SK-N-SH (cell line): ENCODE data around the gene RCAN1. TPM values are rescaled to one million over a fixed set of nuclear protein-coding genes. Genes with fewer than 3 reads are reported as not detected.

ENCODE experiments used
- CTCF ChIA-PET: fragments of 300-600, 350-600 bp; formaldehyde crosslinking; extraction: SDS; loops from one replicate; lab custom pipeline; 2021; lab: Yijun Ruan, JAX
- POLR2A ChIA-PET: fragments of 350-600 bp; sonication (Branson Sonifier 250); formaldehyde crosslinking; extraction: SDS; loops from one replicate; lab custom pipeline; 2020; ENCODE audit warnings: antibody characterized with exemption, inconsistent platforms; lab: Yijun Ruan, JAX
- DNase-seq: peaks from one replicate; pipeline ENCODE4 v3.0.0; 2012
- H2AFZ ChIP-seq: fragments of 200-600 bp; sonication (generic); 2 replicates; pipeline ENCODE4 v1.8.1; 2016; ENCODE audit warnings: antibody characterized with exemption, mild to moderate bottlenecking, low read depth
- H3F3A ChIP-seq: fragments of 200-600 bp; sonication (generic); replicated peaks from 2 replicates; pipeline ENCODE3; 2016; ENCODE audit warnings: antibody characterized with exemption, mild to moderate bottlenecking; ENCODE audit not compliant: insufficient read depth
- H3K27ac ChIP-seq, 2 experiments: fragments of 200-500 bp in 1 of 2; fragments of 200-600 bp in 1 of 2; sonication (Bioruptor generic) in 1 of 2; sonication (generic), shearing (Covaris generic) in 1 of 2; 2 replicates each; pipeline versions ENCODE4 v1.5.1 to v1.6.1; 2014 to 2016; ENCODE audit warnings: low read depth in 2 of 2, inconsistent platforms in 1 of 2, low read length in 1 of 2, mild to moderate bottlenecking in 1 of 2, mixed read lengths in 1 of 2
- H3K27me3 ChIP-seq: fragments of 200-600 bp; sonication (generic), shearing (Covaris generic); 2 replicates; pipeline ENCODE4 v1.6.1; 2016; ENCODE audit warnings: mixed run types; ENCODE audit not compliant: insufficient read depth
- H3K36me3 ChIP-seq, 2 experiments: fragments of 200-500 bp in 1 of 2; fragments of 200-600 bp in 1 of 2; sonication (Bioruptor generic) in 1 of 2; sonication (generic) in 1 of 2; replicated peaks in 1 of 2; 2 replicates each; pipeline versions ENCODE3 to v1.5.1; 2014 to 2016; ENCODE audit warnings: low read length in 1 of 2, mild to moderate bottlenecking in 1 of 2; ENCODE audit not compliant: insufficient read depth in 2 of 2, control insufficient read depth in 1 of 2
- H3K4me1 ChIP-seq, 2 experiments: fragments of 200-500 bp in 1 of 2; fragments of 200-600 bp in 1 of 2; sonication (Bioruptor generic) in 1 of 2; sonication (generic), shearing (Covaris generic) in 1 of 2; 2 replicates each; pipeline versions ENCODE4 v1.5.1 to v1.6.1; 2014 to 2016; ENCODE audit warnings: low read depth in 1 of 2, low read length in 1 of 2, mixed run types in 1 of 2; ENCODE audit not compliant: insufficient read depth in 2 of 2, control insufficient read depth in 1 of 2
- H3K4me2 ChIP-seq: fragments of 200-600 bp; sonication (generic), shearing (Covaris generic); 2 replicates; pipeline ENCODE4 v1.6.1; 2017; ENCODE audit warnings: mixed run types
- H3K4me3 ChIP-seq, 2 experiments: fragments of 200-500 bp in 1 of 2; fragments of 200-600 bp in 1 of 2; sonication (Bioruptor generic) in 1 of 2; sonication (generic), shearing (Covaris generic) in 1 of 2; 2 replicates each; pipeline versions ENCODE4 v1.5.1 to v1.8.1; 2014 to 2016; ENCODE audit warnings: low read depth in 2 of 2, inconsistent platforms in 1 of 2, low read length in 1 of 2, mild to moderate bottlenecking in 1 of 2, mixed read lengths in 1 of 2, moderate library complexity in 1 of 2
- H3K79me2 ChIP-seq: fragments of 200-600 bp; sonication (generic); 2 replicates; pipeline ENCODE4 v1.8.1; 2017; ENCODE audit warnings: mild to moderate bottlenecking; ENCODE audit not compliant: insufficient read depth
- H3K9ac ChIP-seq: fragments of 200-600 bp; sonication (generic); 2 replicates; pipeline ENCODE4 v1.6.1; 2017; ENCODE audit warnings: mixed run types
- H3K9me2 ChIP-seq: fragments of 200-600 bp; sonication (generic); 2 replicates; pipeline ENCODE4 v1.6.1; 2017; ENCODE audit warnings: mixed run types
- H3K9me3 ChIP-seq: fragments of 200-600 bp; sonication (generic); 2 replicates; pipeline ENCODE4 v1.6.1; 2017; ENCODE audit warnings: mixed run types, mild to moderate bottlenecking, moderate library complexity
- H4K20me1 ChIP-seq: fragments of 200-600 bp; sonication (generic); 2 replicates; pipeline ENCODE4 v1.6.1; 2017; ENCODE audit warnings: mild to moderate bottlenecking, mixed run types; ENCODE audit not compliant: insufficient read depth
- EP300 ChIP-seq, 2 experiments: IDR thresholded peaks; 2 replicates each; pipeline versions ENCODE4 v1.4.0 to v1.6.1; 2012; ENCODE audit warnings: borderline replicate concordance in 1 of 2, low read depth in 1 of 2, low read length in 1 of 2
- FOSL2 ChIP-seq: IDR thresholded peaks from 2 replicates; pipeline ENCODE4 v1.4.0; 2012; ENCODE audit warnings: low read depth, mild to moderate bottlenecking, moderate library complexity, borderline replicate concordance
- FOXM1 ChIP-seq: IDR thresholded peaks from 2 replicates; pipeline ENCODE4 v1.4.0; 2012; ENCODE audit warnings: low read depth, mild to moderate bottlenecking
- GABPA ChIP-seq: IDR thresholded peaks from 2 replicates; pipeline ENCODE4 v1.4.0; 2012; ENCODE audit warnings: low read depth, mild to moderate bottlenecking
- NRF1 ChIP-seq: IDR thresholded peaks from 2 replicates; pipeline ENCODE4 v1.6.1; 2012; ENCODE audit warnings: low read depth, mild to moderate bottlenecking, low read length
- PBX3 ChIP-seq: IDR thresholded peaks from 2 replicates; pipeline ENCODE4; 2012
- RAD21 ChIP-seq: IDR thresholded peaks from 2 replicates; pipeline ENCODE4 v1.6.1; 2012; ENCODE audit warnings: mild to moderate bottlenecking, low read length
- RCOR1 ChIP-seq: fragments of 150-350 bp; IDR thresholded peaks from 2 replicates; pipeline ENCODE4 v1.6.1; 2017; ENCODE audit warnings: antibody characterized with exemption, low read length
- RXRA ChIP-seq: IDR thresholded peaks from 2 replicates; pipeline ENCODE4 v1.4.0; 2012; ENCODE audit warnings: low read depth, mild to moderate bottlenecking, borderline replicate concordance
- SMC3 ChIP-seq: IDR thresholded peaks from 2 replicates; pipeline ENCODE4 v1.6.1; 2012; ENCODE audit warnings: low read depth, low read length, improper control_type of control experiment
- TAF1 ChIP-seq: IDR thresholded peaks from 2 replicates; pipeline ENCODE4 v1.6.1; 2012; ENCODE audit warnings: low read depth, mild to moderate bottlenecking, low read length, moderate library complexity, borderline replicate concordance
- WGBS: methylation state at CpG from one replicate; pipeline ENCODE4 v1.1.6; 2017; ENCODE audit warnings: low lambda C conversion rate; 5-methylcytosine and 5-hydroxymethylcytosine counted together
- polyA plus RNA-seq, 3 experiments: library from polyadenylated mRNA; depleted of rRNA; stranded (reverse); fragments of >200 nt; gene quantifications; 2 replicates each; pipeline ENCODE4 v1.2.3, GENCODE V29; 2012
- TF ChIP-seq, protein P1 (sequence below): fragments of 150-350 bp; IDR thresholded peaks from 2 replicates; pipeline ENCODE4 v1.6.1; 2017; ENCODE audit warnings: antibody characterized with exemption, low read length, low read depth, borderline replicate concordance
- TF ChIP-seq, protein P2 (sequence below): IDR thresholded peaks from 2 replicates; pipeline ENCODE4 v1.4.0; 2012; ENCODE audit warnings: low read depth
- TF ChIP-seq, protein P3 (sequence below): IDR thresholded peaks from 2 replicates; pipeline ENCODE4 v1.6.1; 2012; ENCODE audit warnings: mild to moderate bottlenecking, low read depth, low read length, moderate library complexity

The RCAN1 gene
- polyA plus RNA-seq, 1 of the 3 experiments (the other 2 are of a cell fraction) = 16.7 TPM

DNA sequence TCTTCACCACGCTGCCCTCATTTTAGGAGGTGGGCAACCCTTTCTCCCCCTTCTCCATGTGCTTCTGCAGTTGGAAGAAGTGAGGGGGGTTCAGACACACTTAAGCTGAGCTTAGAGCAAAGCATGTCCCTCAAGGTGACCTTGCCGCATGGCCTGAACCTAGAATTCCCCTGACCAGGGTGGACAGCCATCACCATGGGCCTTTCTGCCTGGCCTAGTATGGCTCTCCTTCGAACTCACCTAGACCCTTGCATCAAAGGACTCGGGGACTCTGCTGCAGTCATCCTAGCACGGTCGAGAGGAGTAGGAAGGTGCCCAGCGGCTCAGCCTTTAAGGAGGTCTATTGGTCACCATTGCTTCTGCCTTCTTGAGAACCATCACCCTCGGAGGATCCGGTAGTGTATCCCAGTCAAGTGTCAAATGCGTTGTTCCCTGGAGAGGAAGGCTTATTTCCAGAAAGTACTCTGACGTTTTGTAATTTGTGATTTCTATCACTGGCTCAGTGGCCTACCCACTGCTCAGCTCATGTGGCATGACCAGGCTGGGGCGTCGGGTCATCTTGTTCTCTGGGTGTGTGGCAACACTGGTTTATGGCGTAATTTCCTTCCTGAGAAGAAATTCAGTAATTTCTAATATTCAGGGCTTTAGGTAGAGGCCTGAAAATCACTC, 103.0 kb downstream of the RCAN1 start, which contains the start of gene KCNE1:
TSS of gene KCNE1 (minus strand) at position 424 of the 669 bp plus-strand sequence. CDS start 62,576 bp downstream, outside the sequence.
- no peaks in the 10 kb centered on the region for H3K27me3 ChIP-seq
- 91% methylated on average over 13 of the region's 14 CpGs for WGBS
- ChIA-PET POLR2A (no interaction called here), CTCF (no interaction called here)
- H3K36me3 ChIP-seq = peaks cover 5 to 6% of the 10 kb centered on the region in 2 experiments
- H3K79me2 ChIP-seq = no peaks in the 10 kb centered on the region
- TF ChIP-seq, protein P1, sequence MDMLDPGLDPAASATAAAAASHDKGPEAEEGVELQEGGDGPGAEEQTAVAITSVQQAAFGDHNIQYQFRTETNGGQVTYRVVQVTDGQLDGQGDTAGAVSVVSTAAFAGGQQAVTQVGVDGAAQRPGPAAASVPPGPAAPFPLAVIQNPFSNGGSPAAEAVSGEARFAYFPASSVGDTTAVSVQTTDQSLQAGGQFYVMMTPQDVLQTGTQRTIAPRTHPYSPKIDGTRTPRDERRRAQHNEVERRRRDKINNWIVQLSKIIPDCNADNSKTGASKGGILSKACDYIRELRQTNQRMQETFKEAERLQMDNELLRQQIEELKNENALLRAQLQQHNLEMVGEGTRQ = no peak
- TF ChIP-seq TAF1 (no peak), RXRA (no peak), RAD21 (no peak), GABPA (no peak), PBX3 (no peak), NRF1 (no peak), EP300 (IDR thresholded peaks at IDR 0.05; ENCODE audit: borderline replicate concordance in 1 of 2, low read depth in 1 of 2, low read length in 1 of 2) (no peak), RCOR1 (no peak), FOXM1 (no peak), SMC3 (no peak), FOSL2 (no peak)
- TF ChIP-seq, protein P2, sequence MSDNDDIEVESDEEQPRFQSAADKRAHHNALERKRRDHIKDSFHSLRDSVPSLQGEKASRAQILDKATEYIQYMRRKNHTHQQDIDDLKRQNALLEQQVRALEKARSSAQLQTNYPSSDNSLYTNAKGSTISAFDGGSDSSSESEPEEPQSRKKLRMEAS = no peak
- TF ChIP-seq, protein P3, sequence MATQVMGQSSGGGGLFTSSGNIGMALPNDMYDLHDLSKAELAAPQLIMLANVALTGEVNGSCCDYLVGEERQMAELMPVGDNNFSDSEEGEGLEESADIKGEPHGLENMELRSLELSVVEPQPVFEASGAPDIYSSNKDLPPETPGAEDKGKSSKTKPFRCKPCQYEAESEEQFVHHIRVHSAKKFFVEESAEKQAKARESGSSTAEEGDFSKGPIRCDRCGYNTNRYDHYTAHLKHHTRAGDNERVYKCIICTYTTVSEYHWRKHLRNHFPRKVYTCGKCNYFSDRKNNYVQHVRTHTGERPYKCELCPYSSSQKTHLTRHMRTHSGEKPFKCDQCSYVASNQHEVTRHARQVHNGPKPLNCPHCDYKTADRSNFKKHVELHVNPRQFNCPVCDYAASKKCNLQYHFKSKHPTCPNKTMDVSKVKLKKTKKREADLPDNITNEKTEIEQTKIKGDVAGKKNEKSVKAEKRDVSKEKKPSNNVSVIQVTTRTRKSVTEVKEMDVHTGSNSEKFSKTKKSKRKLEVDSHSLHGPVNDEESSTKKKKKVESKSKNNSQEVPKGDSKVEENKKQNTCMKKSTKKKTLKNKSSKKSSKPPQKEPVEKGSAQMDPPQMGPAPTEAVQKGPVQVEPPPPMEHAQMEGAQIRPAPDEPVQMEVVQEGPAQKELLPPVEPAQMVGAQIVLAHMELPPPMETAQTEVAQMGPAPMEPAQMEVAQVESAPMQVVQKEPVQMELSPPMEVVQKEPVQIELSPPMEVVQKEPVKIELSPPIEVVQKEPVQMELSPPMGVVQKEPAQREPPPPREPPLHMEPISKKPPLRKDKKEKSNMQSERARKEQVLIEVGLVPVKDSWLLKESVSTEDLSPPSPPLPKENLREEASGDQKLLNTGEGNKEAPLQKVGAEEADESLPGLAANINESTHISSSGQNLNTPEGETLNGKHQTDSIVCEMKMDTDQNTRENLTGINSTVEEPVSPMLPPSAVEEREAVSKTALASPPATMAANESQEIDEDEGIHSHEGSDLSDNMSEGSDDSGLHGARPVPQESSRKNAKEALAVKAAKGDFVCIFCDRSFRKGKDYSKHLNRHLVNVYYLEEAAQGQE = no peak
- peaks cover 10% of the 10 kb centered on the region for H3F3A ChIP-seq
- H3K27ac ChIP-seq = no peak within 1 kb of the TSS
- H3K4me1 ChIP-seq = no peaks in the 10 kb centered on the region
- H3K4me3 ChIP-seq = no peak within 1 kb of the TSS
- DNase-seq = no peak
- H3K4me2 ChIP-seq = no peak within 1 kb of the TSS
- no peaks in the 10 kb centered on the region for H3K9me2 ChIP-seq
- no peaks in the 10 kb centered on the region for H3K9me3 ChIP-seq
- H4K20me1 ChIP-seq = no peaks in the 10 kb centered on the region
- no peak within 1 kb of the TSS for H2AFZ ChIP-seq
- H3K9ac ChIP-seq = no peak within 1 kb of the TSS
